Activated T-cell treated with anti-CD3 and anti-CD28 coated beads, Interleukin-2, amount 50 U/mL, for 4 hours (primary cell): Measurements from ENCODE around the gene RSF1. TPM values are rescaled to one million over a fixed set of nuclear protein-coding genes. Genes with fewer than 3 reads are reported as not detected.
A peak's percentile ranks its signal among the peaks of the same experiment; 100 is the strongest.
"Not testable (repeated sequence)": the region's sequence is repeated elsewhere in the genome, so short reads cannot be mapped to it uniquely, and the experiment has no call there.

Experiments used
- ATAC-seq, 2 donors: fragments of 200-7000 bp; cut with Tn5 transposase; one replicate each; pipeline ENCODE4 v1.10.0; 2021
- DNase-seq: peaks from one replicate; pipeline ENCODE4 v3.0.0-alpha.2; 2020
- H3K27me3 Mint-ChIP-seq: one replicate; pipeline ENCODE4 v1.8.0; 2021; ENCODE audit warnings: low read depth, mixed read lengths
- H3K36me3 Mint-ChIP-seq: one replicate; pipeline ENCODE4 v1.8.0; 2022; ENCODE audit warnings: mixed read lengths; ENCODE audit not compliant: insufficient read depth
- H3K4me1 Mint-ChIP-seq: one replicate; pipeline ENCODE4 v1.8.0; 2021; ENCODE audit warnings: low read depth, mixed read lengths
- H3K4me3 Mint-ChIP-seq: one replicate; pipeline ENCODE4 v1.8.0; 2021; ENCODE audit warnings: mild to moderate bottlenecking, moderate library complexity, mixed read lengths
- H3K9me3 Mint-ChIP-seq: one replicate; pipeline ENCODE4 v1.8.0; 2021; ENCODE audit warnings: mixed read lengths
- total RNA-seq, 3 donors: library from RNA; stranded (reverse); gene quantifications; one replicate each; pipeline ENCODE4 v1.2.1, GENCODE V29; 2021

Gene RSF1
- total RNA-seq, 3 donors from 2014 or later, result 37.2 to 46.4 (median 43.3) TPM

GRCh38 chr11:77661670-77662069, 158.9 kb downstream of the RSF1 start:
- H3K36me3 Mint-ChIP-seq, result peaks cover 5% of the 10 kb centered on the region
- ATAC-seq (no peak), DNase-seq (no peak)
- H3K9me3 Mint-ChIP-seq, result no peaks in the 10 kb centered on the region
- no peaks in the 10 kb centered on the region for H3K4me1 Mint-ChIP-seq
- no peaks in the 10 kb centered on the region for H3K27me3 Mint-ChIP-seq
- no peak overlapping the region for H3K4me3 Mint-ChIP-seq

- no peaks in the 10 kb centered on the region for H3K9me3 Mint-ChIP-seq
- no peaks in the 10 kb centered on the region for H3K4me1 Mint-ChIP-seq
- H3K36me3 Mint-ChIP-seq, result peaks cover 5% of the 10 kb centered on the region
- H3K27me3 Mint-ChIP-seq, result no peaks in the 10 kb centered on the region
- H3K4me3 Mint-ChIP-seq, result no peak overlapping the region
- ATAC-seq, result no peak
- no peak for DNase-seq
These were observed 159.6 kb downstream of the RSF1 start for GRCh38 chr11:77660947-77661346.

GRCh38 chr11:77658213-77659013, 162.1 kb downstream of the RSF1 start:
- Mint-ChIP-seq H3K4me1 (no peaks in the 10 kb centered on the region), H3K4me3 (no peak overlapping the region), H3K36me3 (no peaks in the 10 kb centered on the region), H3K27me3 (no peaks in the 10 kb centered on the region), H3K9me3 (no peaks in the 10 kb centered on the region)
- ATAC-seq, result no peak
- DNase-seq, result no peak

GRCh38 chr11:77656362-77656761, 164.2 kb downstream of the RSF1 start:
- no peaks in the 10 kb centered on the region for H3K4me1 Mint-ChIP-seq
- H3K36me3 Mint-ChIP-seq, result no peaks in the 10 kb centered on the region
- ATAC-seq (no peak), DNase-seq (no peak)
- no peaks in the 10 kb centered on the region for H3K27me3 Mint-ChIP-seq
- no peak overlapping the region for H3K4me3 Mint-ChIP-seq
- H3K9me3 Mint-ChIP-seq, result no peaks in the 10 kb centered on the region

GRCh38 chr11:77654770-77655434, 165.6 kb downstream of the RSF1 start:
- Mint-ChIP-seq H3K9me3 (no peaks in the 10 kb centered on the region), H3K4me3 (no peak overlapping the region), H3K36me3 (no peaks in the 10 kb centered on the region), H3K27me3 (peaks cover 4% of the 10 kb centered on the region), H3K4me1 (no peaks in the 10 kb centered on the region)
- DNase-seq, result no peak
- ATAC-seq, result no peak

- Mint-ChIP-seq H3K27me3 (peaks cover 14% of the 10 kb centered on the region), H3K4me1 (no peaks in the 10 kb centered on the region), H3K9me3 (no peaks in the 10 kb centered on the region), H3K4me3 (no peak overlapping the region), H3K36me3 (no peaks in the 10 kb centered on the region)
- ATAC-seq, result no peak
- no peak for DNase-seq
These were observed 170.4 kb downstream of the RSF1 start for GRCh38 chr11:77650123-77650522.

GRCh38 chr11:77647654-77648305, 172.7 kb downstream of the RSF1 start:
- Mint-ChIP-seq H3K9me3 (no peaks in the 10 kb centered on the region), H3K4me1 (no peaks in the 10 kb centered on the region), H3K4me3 (no peak overlapping the region), H3K36me3 (no peaks in the 10 kb centered on the region), H3K27me3 (peaks cover 20% of the 10 kb centered on the region)
- no peak for DNase-seq
- no peak for ATAC-seq

- H3K4me1 Mint-ChIP-seq, result no peaks in the 10 kb centered on the region
- peaks cover 3% of the 10 kb centered on the region for H3K9me3 Mint-ChIP-seq
- no peak overlapping the region for H3K4me3 Mint-ChIP-seq
- H3K36me3 Mint-ChIP-seq, result no peaks in the 10 kb centered on the region
- no peak for ATAC-seq
- H3K27me3 Mint-ChIP-seq, result peaks cover 16% of the 10 kb centered on the region
- DNase-seq, result no peak
These were observed 175.6 kb downstream of the RSF1 start for GRCh38 chr11:77644887-77645286.

- no peak for DNase-seq
- Mint-ChIP-seq H3K4me3 (no peak overlapping the region), H3K36me3 (no peaks in the 10 kb centered on the region), H3K9me3 (peaks cover 3% of the 10 kb centered on the region), H3K4me1 (peaks cover 7% of the 10 kb centered on the region), H3K27me3 (peaks cover 10% of the 10 kb centered on the region)
- ATAC-seq, result no peak
These were observed 178.3 kb downstream of the RSF1 start for GRCh38 chr11:77642228-77642627.

GRCh38 chr11:77637345-77638165, 183.0 kb downstream of the RSF1 start, which contains the start of gene CLNS1A:
Gene CLNS1A (minus strand): TSS chr11:77637794. CDS start chr11:77637714, 80 bp downstream.
- peak; percentile 70 for DNase-seq
- Mint-ChIP-seq H3K36me3 (peaks cover 12% of the 10 kb centered on the region), H3K9me3 (peaks cover 3% of the 10 kb centered on the region), H3K27me3 (no peaks in the 10 kb centered on the region), H3K4me1 (peaks cover 38% of the 10 kb centered on the region), H3K4me3 (peak within 1 kb of the TSS; percentile 95)
- ATAC-seq, result peak; percentile 98 to 99

- H3K4me3 Mint-ChIP-seq, result peak overlapping the region; percentile 95
- DNase-seq, result no peak
- peaks cover 3% of the 10 kb centered on the region for H3K9me3 Mint-ChIP-seq
- no peak for ATAC-seq
- peaks cover 16% of the 10 kb centered on the region for H3K36me3 Mint-ChIP-seq
- H3K4me1 Mint-ChIP-seq, result peaks cover 43% of the 10 kb centered on the region
- no peaks in the 10 kb centered on the region for H3K27me3 Mint-ChIP-seq
These were observed 183.7 kb downstream of the RSF1 start for GRCh38 chr11:77636731-77637344.

GRCh38 chr11:77633926-77634325, 186.6 kb downstream of the RSF1 start:
- H3K36me3 Mint-ChIP-seq, result peaks cover 21% of the 10 kb centered on the region
- not testable (repeated sequence) for H3K9me3 Mint-ChIP-seq, ATAC-seq, DNase-seq, H3K4me3 Mint-ChIP-seq, H3K27me3 Mint-ChIP-seq
- peaks cover 55% of the 10 kb centered on the region for H3K4me1 Mint-ChIP-seq

- Mint-ChIP-seq H3K4me1 (peaks cover 34% of the 10 kb centered on the region), H3K27me3 (no peaks in the 10 kb centered on the region), H3K4me3 (no peak overlapping the region), H3K36me3 (peaks cover 13% of the 10 kb centered on the region), H3K9me3 (no peaks in the 10 kb centered on the region)
- ATAC-seq (no peak), DNase-seq (no peak)
These were observed 190.3 kb downstream of the RSF1 start for GRCh38 chr11:77630157-77630710.
